OCI-LY7 (cell line): Measurements from ENCODE around the gene USP22. TPM values are rescaled to one million over a fixed set of nuclear protein-coding genes. Genes with fewer than 3 reads are reported as not detected.
A peak's percentile ranks its signal among the peaks of the same experiment; 100 is the strongest.

Experiments
- BruUV-seq: library from RNA; stranded (reverse); fragments of 400-500 nt; replicated peaks from 2 replicates; lab custom pipeline; 2021; lab: Mats Ljungman, UMichigan
- CTCF ChIA-PET: fragments of 300-600 bp; sonication (Branson Sonifier 250); formaldehyde crosslinking; loops from one replicate; lab custom pipeline; 2022; ENCODE audit warnings: antibody characterized with exemption; ENCODE audit not compliant: unreplicated experiment; lab: Charles Lee
- POLR2A ChIA-PET: fragments of 300-600 bp; sonication (Branson Sonifier 250); formaldehyde crosslinking; loops from one replicate; lab custom pipeline; 2022; ENCODE audit warnings: antibody characterized with exemption; lab: Charles Lee
- DNase-seq: peaks from one replicate; pipeline ENCODE4 v3.0.0-alpha.2; 2015; ENCODE audit warnings: low spot score
- H2AFZ ChIP-seq: fragments of 200-600 bp; sonication (generic), shearing (Covaris generic); 2 replicates; pipeline ENCODE4 v1.6.1; 2014; ENCODE audit warnings: mild to moderate bottlenecking, antibody characterized with exemption, low read length, moderate library complexity
- H3K27ac ChIP-seq: fragments of 200-600 bp; sonication (generic); 2 replicates; pipeline ENCODE4 v1.5.1; 2014; ENCODE audit warnings: mixed run types, low read depth, mild to moderate bottlenecking, moderate library complexity, low read length, inconsistent platforms; ENCODE audit not compliant: poor library complexity, severe bottlenecking
- H3K36me3 ChIP-seq: fragments of 200-600 bp; sonication (generic); 2 replicates; pipeline ENCODE4 v1.6.1; 2014; ENCODE audit warnings: mild to moderate bottlenecking, antibody characterized with exemption, low read length, moderate library complexity, mixed read lengths; ENCODE audit not compliant: insufficient read depth
- H3K4me1 ChIP-seq: fragments of 200-600 bp; sonication (generic); 2 replicates; pipeline ENCODE4 v1.5.1; 2014; ENCODE audit warnings: mild to moderate bottlenecking, low read length; ENCODE audit not compliant: insufficient read depth, poor library complexity, severe bottlenecking
- H3K4me2 ChIP-seq: fragments of 200-600 bp; sonication (generic); 2 replicates; pipeline ENCODE4 v1.6.1; 2014; ENCODE audit warnings: mild to moderate bottlenecking, low read length
- H3K4me3 ChIP-seq: fragments of 200-600 bp; sonication (generic); 2 replicates; pipeline ENCODE4 v1.5.1; 2014; ENCODE audit warnings: mild to moderate bottlenecking, low read depth, low read length; ENCODE audit not compliant: poor library complexity, severe bottlenecking
- H3K79me2 ChIP-seq: fragments of 200-600 bp; sonication (generic); 2 replicates; pipeline ENCODE4 v1.6.1; 2016; ENCODE audit warnings: low read depth, mild to moderate bottlenecking, low read length, moderate library complexity, mixed read lengths; ENCODE audit not compliant: insufficient read depth
- H3K9me2 ChIP-seq: fragments of 200-600 bp; sonication (generic); 2 replicates; pipeline ENCODE4 v1.6.1; 2016; ENCODE audit warnings: mild to moderate bottlenecking, low read length, mixed read lengths; ENCODE audit not compliant: insufficient read depth
- H3K9me3 ChIP-seq: fragments of 200-600 bp; sonication (generic); 2 replicates; pipeline ENCODE4 v1.6.1; 2014; ENCODE audit warnings: mild to moderate bottlenecking, mixed run types, low read length, mixed read lengths
- H4K20me1 ChIP-seq: fragments of 200-600 bp; sonication (generic); 2 replicates; pipeline ENCODE4 v1.6.1; 2014; ENCODE audit warnings: mild to moderate bottlenecking, antibody characterized with exemption, low read length, moderate library complexity, mixed read lengths; ENCODE audit not compliant: insufficient read depth
- EZH2phosphoT487 ChIP-seq: fragments of 200-600 bp; sonication (generic); IDR thresholded peaks from 2 replicates; pipeline ENCODE4 v1.6.1; 2018; ENCODE audit warnings: low read depth, borderline replicate concordance, mild to moderate bottlenecking, mixed run types, antibody characterized with exemption, low read length, moderate library complexity, mixed read lengths
- intact Hi-C: fragments of 100-400 bp; cut with micrococcal nuclease; formaldehyde crosslinking; loops from one replicate; pipeline ENCODE4 v1.10.0; 2022; ENCODE audit not compliant: unreplicated experiment
- total RNA-seq, 2 experiments: library from RNA; depleted of rRNA in 1 of 2; stranded (reverse); fragments of >200 nt in 1 of 2; shearing (Covaris generic) in 1 of 2; gene quantifications; 2 replicates each; pipeline ENCODE4 v1.2.3, GENCODE V29; 2014 to 2022
- TF ChIP-seq, protein P1 (sequence below): fragments of 200-600 bp; sonication (generic); conservative IDR thresholded peaks from 2 replicates; pipeline ENCODE4 v1.5.1; 2014; ENCODE audit warnings: mild to moderate bottlenecking, antibody characterized with exemption, low read length, moderate library complexity, mixed read lengths

Gene USP22
- total RNA-seq, 2 experiments from 2014 or later, result 180 to 302 TPM

DNA sequence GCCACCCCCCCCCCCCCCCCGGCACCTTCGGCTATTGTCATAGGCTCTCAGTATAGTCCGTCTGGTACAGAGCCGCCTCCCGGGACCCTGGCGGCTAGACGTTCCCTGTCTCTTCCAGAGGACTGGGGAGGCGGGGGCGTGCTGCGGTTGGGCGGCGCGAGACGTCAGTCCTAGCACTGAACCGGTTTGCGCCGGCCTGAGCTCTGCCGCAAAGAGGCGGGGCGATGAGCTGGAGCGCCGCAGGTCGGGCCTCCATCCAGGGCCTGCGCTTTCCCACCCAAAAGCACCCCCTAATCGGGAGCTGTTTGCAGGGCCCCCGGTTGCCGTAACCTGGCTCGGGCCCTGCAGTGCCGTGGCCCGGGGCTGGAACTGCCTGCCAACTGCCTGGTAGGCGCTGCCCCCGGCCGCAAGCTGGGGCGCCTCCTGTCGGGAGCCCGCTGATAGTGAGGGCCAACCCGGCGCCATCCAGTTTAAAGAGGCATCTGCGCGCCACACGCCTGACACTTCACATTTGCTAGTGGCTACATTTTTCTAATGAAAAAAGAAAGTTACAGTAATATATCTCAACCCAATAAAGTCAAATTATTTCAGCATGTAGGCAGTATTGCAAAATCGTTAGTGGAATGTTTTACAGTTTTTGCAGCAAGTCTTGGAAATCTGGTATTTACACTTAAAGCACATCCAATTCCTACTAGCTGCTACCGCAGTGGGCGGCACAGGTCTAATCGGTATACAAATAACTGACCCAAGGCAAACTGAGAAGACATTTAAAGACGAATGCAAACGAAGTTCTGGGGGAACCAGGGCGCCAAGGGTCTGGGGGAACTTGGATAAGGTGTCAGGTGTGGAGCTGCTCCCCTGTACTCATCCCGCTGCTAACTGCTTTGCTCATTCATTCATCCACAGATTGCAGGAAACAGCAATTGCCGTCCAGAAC, 753 bp upstream of the USP22 start:
- BruUV-seq, result TSS peak; percentile 84
- no peaks in the 10 kb centered on the region for H3K9me2 ChIP-seq
- H2AFZ ChIP-seq, result peak overlapping the region; percentile 67
- DNase-seq, result peak; percentile 39
- ChIA-PET POLR2A (interaction anchor here (0.6 to 4.1 kb wide), 17 partner anchors 9 to 432 kb away, joined by 3 to 57 read pairs (median 4); partner anchors contain the start of genes DHRS7B and TMEM11), CTCF (interaction anchor here (1.0 to 2.1 kb wide), 5 partner anchors 9 to 56 kb away, joined by 4 to 17 read pairs (median 6); no protein-coding TSS in a partner anchor)
- H3K4me1 ChIP-seq, result peaks cover 30% of the 10 kb centered on the region
- H3K27ac ChIP-seq, result peak overlapping the region; percentile 86
- H3K79me2 ChIP-seq, result peaks cover 41% of the 10 kb centered on the region
- H3K4me3 ChIP-seq, result peak overlapping the region; percentile 66
- intact Hi-C loops, result loop anchor here (1.0 to 5.0 kb wide), 4 partner anchors 9 to 244 kb away; partner anchors contain the start of gene TMEM11
- H4K20me1 ChIP-seq, result peaks cover 15% of the 10 kb centered on the region; the same call in 1 of the 2 replicates
- TF ChIP-seq, protein P1, sequence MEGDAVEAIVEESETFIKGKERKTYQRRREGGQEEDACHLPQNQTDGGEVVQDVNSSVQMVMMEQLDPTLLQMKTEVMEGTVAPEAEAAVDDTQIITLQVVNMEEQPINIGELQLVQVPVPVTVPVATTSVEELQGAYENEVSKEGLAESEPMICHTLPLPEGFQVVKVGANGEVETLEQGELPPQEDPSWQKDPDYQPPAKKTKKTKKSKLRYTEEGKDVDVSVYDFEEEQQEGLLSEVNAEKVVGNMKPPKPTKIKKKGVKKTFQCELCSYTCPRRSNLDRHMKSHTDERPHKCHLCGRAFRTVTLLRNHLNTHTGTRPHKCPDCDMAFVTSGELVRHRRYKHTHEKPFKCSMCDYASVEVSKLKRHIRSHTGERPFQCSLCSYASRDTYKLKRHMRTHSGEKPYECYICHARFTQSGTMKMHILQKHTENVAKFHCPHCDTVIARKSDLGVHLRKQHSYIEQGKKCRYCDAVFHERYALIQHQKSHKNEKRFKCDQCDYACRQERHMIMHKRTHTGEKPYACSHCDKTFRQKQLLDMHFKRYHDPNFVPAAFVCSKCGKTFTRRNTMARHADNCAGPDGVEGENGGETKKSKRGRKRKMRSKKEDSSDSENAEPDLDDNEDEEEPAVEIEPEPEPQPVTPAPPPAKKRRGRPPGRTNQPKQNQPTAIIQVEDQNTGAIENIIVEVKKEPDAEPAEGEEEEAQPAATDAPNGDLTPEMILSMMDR, result peak; percentile 94
- TF ChIP-seq EZH2phosphoT487, result no peak
- H3K4me2 ChIP-seq, result peak overlapping the region; percentile 94
- no peaks in the 10 kb centered on the region for H3K9me3 ChIP-seq
- H3K36me3 ChIP-seq, result peaks cover 25% of the 10 kb centered on the region

GRCh38 chr17:21041741-21042457, 912 bp downstream of the USP22 start:
- peak overlapping the region; percentile 84 for H3K4me3 ChIP-seq
- peaks cover 41% of the 10 kb centered on the region for H3K36me3 ChIP-seq
- peaks cover 26% of the 10 kb centered on the region for H4K20me1 ChIP-seq
- H3K4me1 ChIP-seq, result peaks cover 46% of the 10 kb centered on the region
- CTCF ChIA-PET, result interaction anchor here (1.0 kb wide), 1 partner anchor 60 kb away, joined by 4 read pairs; no protein-coding TSS in a partner anchor
- intact Hi-C loops, result loop anchor here (2.0 to 5.0 kb wide), 2 partner anchors 173 to 245 kb away; partner anchors contain the start of gene TMEM11
- no peak overlapping the region for H2AFZ ChIP-seq
- peak overlapping the region; percentile 83 for H3K27ac ChIP-seq
- POLR2A ChIA-PET, result interaction anchor here (0.6 to 4.1 kb wide), 3 partner anchors 12 to 171 kb away, joined by 3 to 57 read pairs (median 23); no protein-coding TSS in a partner anchor
- DNase-seq, result peak; percentile 84
- TSS peak; percentile 35 for BruUV-seq
- H3K4me2 ChIP-seq, result peak overlapping the region; percentile 96
- H3K9me2 ChIP-seq, result no peaks in the 10 kb centered on the region
- H3K79me2 ChIP-seq, result peaks cover 57% of the 10 kb centered on the region
- TF ChIP-seq EZH2phosphoT487, result no peak
- TF ChIP-seq, protein P1, result no peak
- no peaks in the 10 kb centered on the region for H3K9me3 ChIP-seq
